ENCODE data around the gene CDKN1A. TPM values are rescaled to one million over a fixed set of nuclear protein-coding genes. Genes with fewer than 3 reads are reported as not detected.

The CDKN1A gene
- total RNA-seq, 4 donors from 2014 or later, result 143 to 200 (median 181) TPM

- TF ChIP-seq POLR2A (IDR thresholded peaks at IDR 0.05) (no peak), CTCF (IDR thresholded peaks at IDR 0.05) (no peak)
- no peak overlapping the region for H3K4me3 ChIP-seq (ENCODE audit: low read depth, poor library complexity, severe bottlenecking)
- intact Hi-C loops (cut with DNase I; ENCODE audit: low total_unique reads), result no loop called here
- 60 to 75% methylated on average over 3 of the region's 3 CpGs for WGBS, 2 donors
- DNase-seq (ENCODE audit: low spot score in 2 of 2), result no peak
These were observed 37.0 kb upstream of the CDKN1A start for GRCh38 chr6:36641543-36641942.

- WGBS, 2 donors, result 46 to 51% methylated on average over 8 of the region's 8 CpGs
- intact Hi-C loops (cut with DNase I; ENCODE audit: low total_unique reads), result no loop called here
- no peak overlapping the region for H3K4me3 ChIP-seq (ENCODE audit: low read depth, poor library complexity, severe bottlenecking)
- no peak for TF ChIP-seq POLR2A (IDR thresholded peaks at IDR 0.05)
- no peak for TF ChIP-seq CTCF (IDR thresholded peaks at IDR 0.05)
- DNase-seq (ENCODE audit: low spot score in 2 of 2), result peak; percentile 68 to 94
These were observed 35.3 kb upstream of the CDKN1A start for GRCh38 chr6:36642913-36643817.

- no peak overlapping the region for H3K4me3 ChIP-seq (ENCODE audit: low read depth, poor library complexity, severe bottlenecking)
- 76 to 89% methylated on average over 4 of the region's 4 CpGs for WGBS, 2 donors
- intact Hi-C loops (cut with DNase I; ENCODE audit: low total_unique reads), result no loop called here
- DNase-seq (ENCODE audit: low spot score in 2 of 2), result no peak
- TF ChIP-seq CTCF (IDR thresholded peaks at IDR 0.05) (no peak), POLR2A (IDR thresholded peaks at IDR 0.05) (no peak)
These were observed 34.5 kb upstream of the CDKN1A start for GRCh38 chr6:36643977-36644376.

- TF ChIP-seq CTCF (IDR thresholded peaks at IDR 0.05) (no peak), POLR2A (IDR thresholded peaks at IDR 0.05) (no peak)
- DNase-seq (ENCODE audit: low spot score in 2 of 2), result no peak
- no peak overlapping the region for H3K4me3 ChIP-seq (ENCODE audit: low read depth, poor library complexity, severe bottlenecking)
- WGBS, 2 donors, result 71 to 73% methylated on average over 3 of the region's 3 CpGs
- intact Hi-C loops (cut with DNase I; ENCODE audit: low total_unique reads), result no loop called here
These were observed 29.4 kb upstream of the CDKN1A start for GRCh38 chr6:36649086-36649485.

GRCh38 chr6:36649701-36650484 is 28.6 kb upstream of the CDKN1A start:
- no peak for TF ChIP-seq POLR2A (IDR thresholded peaks at IDR 0.05)
- no peak overlapping the region for H3K4me3 ChIP-seq (ENCODE audit: low read depth, poor library complexity, severe bottlenecking)
- DNase-seq (ENCODE audit: low spot score in 2 of 2), result no peak
- intact Hi-C loops (cut with DNase I; ENCODE audit: low total_unique reads), result no loop called here
- WGBS, 2 donors, result 53 to 55% methylated on average over 13 of the region's 13 CpGs

- no peak for DNase-seq (ENCODE audit: low spot score in 2 of 2)
- WGBS, 2 donors, result 39 to 42% methylated on average over 2 of the region's 2 CpGs
- no peak for TF ChIP-seq CTCF (IDR thresholded peaks at IDR 0.05)
- TF ChIP-seq POLR2A (IDR thresholded peaks at IDR 0.05), result no peak
- intact Hi-C loops (cut with DNase I; ENCODE audit: low total_unique reads), result no loop called here
- H3K4me3 ChIP-seq (ENCODE audit: low read depth, poor library complexity, severe bottlenecking), result no peak overlapping the region
These were observed 27.6 kb upstream of the CDKN1A start for GRCh38 chr6:36650848-36651478.

Measured in lower leg skin (tissue), 4 donors.